NCI-H1105 (cell line): Measurements from ENCODE around the gene XXYLT1.

Experiments used
- DNase-seq: peaks from one replicate; lab custom pipeline; 2025; lab: John Stamatoyannopoulos, UW

XXYLT1 gene

GRCh38 chr3:195096484-195097330, 174.3 kb downstream of the XXYLT1 start:
- DNase-seq: no peak

- no peak for DNase-seq
These were observed 174.9 kb downstream of the XXYLT1 start for GRCh38 chr3:195096053-195096452.

- no peak for DNase-seq
These were observed 175.3 kb downstream of the XXYLT1 start for GRCh38 chr3:195095704-195096036.

- DNase-seq: no peak
These were observed 175.8 kb downstream of the XXYLT1 start for GRCh38 chr3:195095035-195095703.

GRCh38 chr3:195094191-195094921, 176.6 kb downstream of the XXYLT1 start:
- DNase-seq: no peak

- DNase-seq: no peak
These were observed 177.2 kb downstream of the XXYLT1 start for GRCh38 chr3:195093731-195094130.

GRCh38 chr3:195087840-195088601, 182.9 kb downstream of the XXYLT1 start:
- DNase-seq: peak; percentile 14

- no peak for DNase-seq
These were observed 183.6 kb downstream of the XXYLT1 start for GRCh38 chr3:195087328-195087727.

- DNase-seq: no peak
These were observed 184.1 kb downstream of the XXYLT1 start for GRCh38 chr3:195086885-195087284.

- no peak for DNase-seq
These were observed 184.6 kb downstream of the XXYLT1 start for GRCh38 chr3:195086341-195086740.

GRCh38 chr3:195085356-195086130, 185.4 kb downstream of the XXYLT1 start:
- DNase-seq: no peak

GRCh38 chr3:195084746-195085145, 186.2 kb downstream of the XXYLT1 start:
- no peak for DNase-seq

GRCh38 chr3:195083659-195084058, 187.3 kb downstream of the XXYLT1 start:
- DNase-seq: no peak

GRCh38 chr3:195082811-195083210, 188.1 kb downstream of the XXYLT1 start:
- DNase-seq: no peak

- DNase-seq: peak; percentile 67
These were observed 189.6 kb downstream of the XXYLT1 start for GRCh38 chr3:195081242-195081963.

- DNase-seq: peak; percentile 84
These were observed 190.3 kb downstream of the XXYLT1 start for GRCh38 chr3:195080571-195081151.

GRCh38 chr3:195080125-195080524, 190.8 kb downstream of the XXYLT1 start:
- no peak for DNase-seq

- no peak for DNase-seq
These were observed 191.3 kb downstream of the XXYLT1 start for GRCh38 chr3:195079636-195080035.

- DNase-seq: no peak
These were observed 192.0 kb downstream of the XXYLT1 start for GRCh38 chr3:195078891-195079440.
